Measurements from ENCODE around the gene EDC4.

- TF ChIP-seq CTCF (conservative IDR thresholded peaks at IDR 0.05; ENCODE audit: low read length), result no peak
- no peak for TF ChIP-seq EZH2phosphoT487 (IDR thresholded peaks at IDR 0.05; ENCODE audit: borderline replicate concordance, low read depth, low read length)
These were observed 6.6 kb downstream of the EDC4 start for GRCh38 chr16:67879462-67879861.

Measured in OCI-LY7 (cell line).